GM12878 (cell line): ENCODE data around the gene BMAL1. TPM values are rescaled to one million over a fixed set of nuclear protein-coding genes. Genes with fewer than 3 reads are reported as not detected.
"Not testable (repeated sequence)": the region's sequence is repeated elsewhere in the genome, so short reads cannot be mapped to it uniquely, and the experiment has no call there.

Experiments
- ATAC-seq: fragments of 200-7000 bp; cut with Tn5 transposase; 3 replicates; pipeline ENCODE4 v1.9.1; 2020; ENCODE audit warnings: mild to moderate bottlenecking, moderate library complexity
- BruUV-seq: library from RNA; stranded (reverse); fragments of 400-500 nt; replicated peaks from 2 replicates; lab custom pipeline; 2021; lab: Mats Ljungman, UMichigan
- CTCF ChIA-PET: fragments of 300-600 bp; sonication (Branson Sonifier 250); formaldehyde crosslinking; extraction: SDS; loops from one replicate; lab custom pipeline; 2021; ENCODE audit warnings: inconsistent platforms; lab: Yijun Ruan, JAX
- POLR2A ChIA-PET: fragments of 350-600 bp; formaldehyde crosslinking; extraction: SDS; loops from one replicate; lab custom pipeline; 2021; ENCODE audit warnings: inconsistent platforms; lab: Charles Lee
- RAD21 ChIA-PET: fragments of 300-600 bp; sonication (Branson Sonifier 250); formaldehyde crosslinking; loops from one replicate; lab custom pipeline; 2023; ENCODE audit warnings: antibody characterized with exemption; ENCODE audit not compliant: unreplicated experiment; lab: Charles Lee
- SMC1A ChIA-PET: fragments of 300-600 bp; sonication (Branson Sonifier 250); formaldehyde crosslinking; loops from one replicate; lab custom pipeline; 2023; ENCODE audit not compliant: unreplicated experiment, uncharacterized antibody; lab: Charles Lee
- DNase-seq: peaks from one replicate; pipeline ENCODE4 v3.0.0-alpha.2; 2011; ENCODE audit warnings: low read depth, low spot score
- FAIRE-seq: peaks from 3 replicates; lab custom pipeline; 2011; peaks lifted over from hg19 to GRCh38; lab: Jason Lieb, UNC
- H2AFZ ChIP-seq: 2 replicates; pipeline ENCODE4 v1.6.0; 2011; ENCODE audit warnings: low read depth, low read length, control low read depth; ENCODE audit not compliant: control insufficient read depth
- H3K27ac ChIP-seq: 2 replicates; pipeline ENCODE4 v1.5.1; 2011; ENCODE audit warnings: control low read depth; ENCODE audit not compliant: control insufficient read depth, insufficient read depth
- H3K27me3 ChIP-seq, 2 experiments: replicated peaks in 1 of 2; 2 replicates each; pipeline versions ENCODE4 v1.6.0 to v1.6.1; 2011; ENCODE audit warnings: low read length in 1 of 2; ENCODE audit not compliant: control insufficient read depth in 2 of 2, insufficient read depth in 2 of 2
- H3K36me3 ChIP-seq, 2 experiments: 2 replicates each; pipeline ENCODE4 v1.5.1; 2011; ENCODE audit warnings: low read length in 1 of 2; ENCODE audit not compliant: control insufficient read depth in 2 of 2, insufficient read depth in 2 of 2
- H3K4me1 ChIP-seq: 2 replicates; pipeline ENCODE4 v1.6.1; 2011; ENCODE audit warnings: mild to moderate bottlenecking, low read length, moderate library complexity, mixed read lengths; ENCODE audit not compliant: control insufficient read depth, insufficient read depth
- H3K4me2 ChIP-seq: 2 replicates; pipeline ENCODE4 v1.6.0; 2011; ENCODE audit warnings: control low read depth; ENCODE audit not compliant: control insufficient read depth, insufficient read depth
- H3K4me3 ChIP-seq: fragments of 200-600 bp; sonication (generic); 2 replicates; pipeline ENCODE4 v1.5.1; 2016
- H3K79me2 ChIP-seq: 2 replicates; pipeline ENCODE4 v1.6.0; 2011; ENCODE audit warnings: low read length; ENCODE audit not compliant: control insufficient read depth, insufficient read depth
- H3K9ac ChIP-seq: 2 replicates; pipeline ENCODE4 v1.8.0; 2011; ENCODE audit warnings: low read length, control low read depth, mixed read lengths; ENCODE audit not compliant: control insufficient read depth, insufficient read depth
- H3K9me3 ChIP-seq: replicated peaks from 3 replicates; pipeline ENCODE4 v1.5.1; 2011; ENCODE audit warnings: mild to moderate bottlenecking, low read length; ENCODE audit not compliant: control insufficient read depth, insufficient read depth
- H4K20me1 ChIP-seq: 2 replicates; pipeline ENCODE4 v1.6.0; 2011; ENCODE audit not compliant: control insufficient read depth, insufficient read depth
- ASH2L ChIP-seq: fragments of 300-600, 200-600 bp; sonication (generic); IDR thresholded peaks from 2 replicates; pipeline ENCODE4 v1.6.1; 2017; ENCODE audit warnings: low read depth, mild to moderate bottlenecking, borderline replicate concordance
- BCL3 ChIP-seq: IDR thresholded peaks from 2 replicates; pipeline ENCODE4 v1.6.1; 2011; ENCODE audit warnings: borderline replicate concordance, low read depth, mild to moderate bottlenecking, moderate library complexity, low read length; ENCODE audit not compliant: insufficient read depth, poor library complexity, severe bottlenecking
- IRF5 ChIP-seq: fragments of 450-650 bp; IDR thresholded peaks from 2 replicates; pipeline ENCODE4 v1.6.1; 2017; ENCODE audit warnings: borderline replicate concordance
- ZNF687 ChIP-seq: fragments of 450-650 bp; IDR thresholded peaks from 2 replicates; pipeline ENCODE4 v1.6.1; 2017; ENCODE audit warnings: mild to moderate bottlenecking, moderate library complexity
- WGBS: methylation state at CpG from one replicate; pipeline ENCODE4 v1.1.6; 2016; ENCODE audit warnings: low lambda C conversion rate; ENCODE audit not compliant: insufficient replicate concordance, insufficient coverage; ENCODE audit errors: missing lambda C conversion rate; 5-methylcytosine and 5-hydroxymethylcytosine counted together
- in situ Hi-C: fragments of 300-500 bp; cut with MboI; formaldehyde crosslinking; loops from 9 replicates; pipeline ENCODE4 v1.14.3; 2018; ENCODE audit warnings: mixed read lengths
- intact Hi-C: fragments of 100-400 bp; cut with micrococcal nuclease; formaldehyde crosslinking; loops from one replicate; pipeline ENCODE4 v1.14.2; 2022; ENCODE audit not compliant: unreplicated experiment
- polyA plus RNA-seq, 11 experiments: library from polyadenylated mRNA; depleted of rRNA in 4 of 11; unstranded in 6 of 11; stranded (reverse) in 5 of 11; fragments of >200 nt; fragmentation: Nextera tagmentation in 4 of 11; fragmentation: Illumina TruSeq in 1 of 11; extraction: Ambion mirVana in 4 of 11; extraction: Trizol in 1 of 11; gene quantifications; 1 replicate in 1 of 11; 2 replicates in 10 of 11; pipeline versions ENCODE4 v1.2.1 to v1.2.3, GENCODE V29; 2011 to 2016; ENCODE audit warnings: inconsistent platforms in 2 of 11, missing spikeins in 2 of 11, low read depth in 1 of 11
- total RNA-seq, 4 experiments: library from RNA; depleted of rRNA in 3 of 4; stranded (reverse); fragments of >200 nt in 3 of 4; fragmentation: Illumina TruSeq in 1 of 4; extraction: Trizol in 1 of 4; gene quantifications; 2 replicates each; pipeline versions ENCODE4 v1.2.1 to v1.2.3, GENCODE V29; 2013 to 2021

Gene BMAL1
- total and polyA plus RNA-seq, 10 of the 15 experiments (the other 5 are each of a cell fraction or from before 2014, with no cell fraction given): 3.5 to 40.6 (median 13.6) TPM

- TF ChIP-seq IRF5: no peak
Measured at GRCh38 chr11:13391217-13391616, 113.6 kb downstream of the BMAL1 start (continued).

- ATAC-seq, DNase-seq, H3K27me3 ChIP-seq, H3K79me2 ChIP-seq, H3K36me3 ChIP-seq, H3K4me2 ChIP-seq, H3K9me3 ChIP-seq, RAD21 ChIA-PET, H2AFZ ChIP-seq, BruUV-seq, H4K20me1 ChIP-seq, SMC1A ChIA-PET, in situ Hi-C loops, H3K27ac ChIP-seq, H3K4me3 ChIP-seq, H3K4me1 ChIP-seq, intact Hi-C loops, FAIRE-seq, H3K9ac ChIP-seq, CTCF ChIA-PET, POLR2A ChIA-PET: not testable (repeated sequence)
Measured at GRCh38 chr11:13398335-13398734, 120.7 kb downstream of the BMAL1 start.

- no peak overlapping the region for H3K9ac ChIP-seq
- 95% methylated on average over 4 of the region's 4 CpGs for WGBS
- H3K36me3 ChIP-seq: peaks cover 0 to 3% of the 10 kb centered on the region in 2 experiments; a peak in 3 of 4 replicates
- no peak overlapping the region for H2AFZ ChIP-seq
- no peak overlapping the region for H3K27ac ChIP-seq
- ATAC-seq: no peak
- intact Hi-C loops: no loop called here
- H3K4me2 ChIP-seq: no peak overlapping the region
- in situ Hi-C loops: no loop called here
- no peak overlapping the region for H3K4me3 ChIP-seq
- H3K9me3 ChIP-seq: no peaks in the 10 kb centered on the region
- ChIA-PET RAD21 (no interaction called here), SMC1A (interaction anchor here (0.8 to 1.4 kb wide), 2 partner anchors 19 to 59 kb away, joined by 3 to 5 read pairs; partner anchors contain the start of gene BTBD10), CTCF (no interaction called here), POLR2A (no interaction called here)
- no peak for TF ChIP-seq ASH2L
- TF ChIP-seq ZNF687: no peak
- no peak for TF ChIP-seq BCL3
- no peaks in the 10 kb centered on the region for H3K4me1 ChIP-seq
- no peak for DNase-seq
- no peaks in the 10 kb centered on the region for H4K20me1 ChIP-seq
- BruUV-seq: no TSS peak
- no peaks in the 10 kb centered on the region for H3K27me3 ChIP-seq
- H3K79me2 ChIP-seq: no peaks in the 10 kb centered on the region
- no peak for FAIRE-seq
Measured at GRCh38 chr11:13405220-13405619, 127.6 kb downstream of the BMAL1 start.
